HG02678 (cell line): ENCODE measurements around the gene COX19.
"Not testable (repeated sequence)": the region's sequence is repeated elsewhere in the genome, so short reads cannot be mapped to it uniquely, and the experiment has no call there.

Experiments used
- ATAC-seq: cut with Tn5 transposase; IDR thresholded peaks from one replicate; pipeline ENCODE4 v1.9.1; 2021; ENCODE audit warnings: mild to moderate bottlenecking, moderate library complexity; ENCODE audit not compliant: unreplicated experiment

COX19 gene

DNA sequence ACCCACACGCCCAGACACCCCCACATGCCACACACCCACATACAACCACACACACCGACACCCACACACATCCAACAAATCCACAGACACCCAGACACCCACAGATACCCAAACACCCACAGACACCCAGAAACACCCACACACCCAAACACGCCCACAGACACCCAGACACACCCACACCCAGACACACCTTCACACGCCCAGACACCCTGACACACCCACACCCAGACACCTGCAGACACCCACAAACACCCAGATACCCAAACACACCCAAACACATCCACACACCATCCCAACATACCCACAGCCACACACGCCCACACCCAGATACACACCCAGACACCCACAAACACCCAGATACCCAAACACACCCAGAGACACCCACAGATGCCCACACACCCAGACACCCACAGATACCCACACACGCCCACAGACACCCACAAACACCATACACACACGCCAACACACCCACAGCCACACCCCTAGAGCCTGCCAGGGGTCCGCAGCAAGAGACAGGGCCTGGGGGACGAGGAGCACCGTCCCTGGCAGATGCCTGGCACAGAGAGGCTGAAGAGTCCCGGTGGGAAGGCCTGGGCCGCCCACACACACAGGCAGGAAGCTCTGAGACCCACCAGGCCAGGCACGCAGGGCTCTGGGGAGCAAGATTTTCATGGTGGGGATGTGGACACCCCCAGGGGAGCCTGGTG is 36.1 kb upstream of the COX19 start:
- ATAC-seq = no peak

DNA sequence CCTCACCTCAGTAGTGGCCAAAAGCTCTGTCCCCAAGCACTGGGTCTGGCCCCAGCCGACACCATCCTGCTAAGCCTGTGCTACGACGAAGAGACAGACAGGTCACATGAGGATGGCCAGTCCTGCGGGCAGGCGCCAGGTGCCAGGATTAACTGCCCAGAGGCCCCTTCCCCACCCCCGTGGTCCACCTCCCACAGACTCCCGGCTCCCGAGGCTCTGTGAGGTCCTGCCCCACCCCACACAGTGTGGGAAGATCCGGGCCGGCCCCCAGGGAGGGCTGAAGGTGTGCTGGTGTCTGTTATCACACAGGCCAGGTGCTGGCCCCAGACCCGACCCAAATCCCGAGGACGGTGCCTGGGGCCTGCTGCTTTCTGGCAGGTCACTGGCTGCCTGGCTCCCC is 34.9 kb upstream of the COX19 start:
- no peak for ATAC-seq

DNA sequence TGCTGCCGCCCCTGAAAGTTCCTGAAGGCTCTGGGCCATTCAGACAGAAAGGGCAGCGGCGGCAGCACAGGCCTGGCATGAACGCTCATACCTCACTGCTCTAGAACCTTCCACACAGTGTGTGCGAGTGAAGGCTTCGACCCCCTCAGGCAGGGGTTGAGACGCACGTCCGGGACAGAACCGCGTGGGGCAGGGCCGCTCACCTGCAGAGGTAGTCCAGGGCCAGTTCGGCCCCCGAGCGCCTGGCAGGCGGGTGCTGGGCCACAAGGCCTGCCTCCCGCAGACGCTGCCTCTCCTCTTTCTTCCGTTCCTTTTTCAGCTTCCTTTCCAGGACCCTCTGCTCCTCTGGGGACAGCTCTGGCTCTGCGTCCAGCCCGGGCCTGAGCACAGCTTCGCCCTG is 34.4 kb upstream of the COX19 start:
- no peak for ATAC-seq

DNA sequence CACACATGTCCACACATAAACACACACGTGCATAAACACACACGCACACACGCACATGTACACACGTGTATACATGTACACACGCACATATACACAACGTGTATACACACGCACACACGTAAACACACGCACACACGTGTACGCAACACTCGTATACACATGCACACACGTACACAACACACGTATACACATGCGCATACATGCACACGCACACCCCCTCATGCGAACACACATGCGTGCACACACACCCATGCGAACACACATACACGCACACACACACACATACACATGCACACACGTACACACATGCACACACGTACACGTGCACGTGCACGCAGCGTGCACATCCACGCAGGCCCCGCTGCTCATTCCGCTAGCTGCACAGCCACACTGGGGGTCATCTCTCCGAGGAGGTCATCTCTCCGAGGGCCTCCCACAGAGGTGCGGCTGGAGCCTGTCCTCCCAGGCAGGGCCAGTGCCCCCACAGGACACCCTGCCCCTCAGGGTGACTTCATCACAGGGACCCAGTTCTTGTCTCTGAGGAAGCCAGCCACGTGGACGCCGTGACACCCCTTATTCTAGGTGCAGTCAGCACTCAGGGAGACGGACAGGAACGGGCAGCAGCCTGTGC is 33.5 kb upstream of the COX19 start:
- no peak for ATAC-seq

DNA sequence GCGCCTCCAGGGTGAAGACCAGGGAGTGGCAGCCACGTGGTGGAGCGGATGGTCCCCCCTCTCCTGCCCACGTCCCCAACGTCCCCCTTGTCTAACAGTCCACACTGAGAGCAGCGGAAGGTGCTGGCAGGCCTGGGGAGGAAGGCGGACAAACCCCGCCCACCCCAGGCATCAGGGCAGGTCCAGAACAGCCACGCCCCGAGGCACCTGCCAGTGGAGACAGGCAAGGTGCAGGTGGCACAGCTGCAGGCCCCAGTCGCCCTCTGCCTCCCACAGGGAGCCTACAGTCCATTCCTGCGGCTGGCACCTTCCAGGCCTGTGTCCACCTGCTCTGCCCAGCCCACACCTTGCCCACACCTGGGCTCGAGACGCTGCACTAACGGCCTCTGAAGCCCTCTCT is 32.6 kb upstream of the COX19 start:
- no peak for ATAC-seq

DNA sequence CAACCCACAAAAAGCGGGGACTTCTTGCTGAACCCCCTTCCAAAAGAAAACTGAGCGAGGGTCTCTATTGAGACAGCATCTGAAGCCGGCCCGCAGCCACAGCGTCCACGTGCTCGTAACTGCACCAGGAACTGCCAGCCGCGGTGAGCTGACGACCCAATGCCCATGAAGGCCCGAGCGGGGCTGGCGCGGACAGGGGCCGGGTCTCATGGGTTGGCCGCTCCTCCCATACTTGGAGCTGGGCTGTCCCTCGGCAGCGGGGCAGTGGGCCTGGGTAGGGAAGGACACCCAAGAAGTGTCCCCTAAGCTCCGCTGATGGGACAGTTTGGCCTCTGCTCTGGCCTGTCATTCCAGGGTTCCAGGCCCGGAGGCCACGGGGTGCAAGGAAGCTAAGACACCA is 30.0 kb upstream of the COX19 start:
- no peak for ATAC-seq

DNA sequence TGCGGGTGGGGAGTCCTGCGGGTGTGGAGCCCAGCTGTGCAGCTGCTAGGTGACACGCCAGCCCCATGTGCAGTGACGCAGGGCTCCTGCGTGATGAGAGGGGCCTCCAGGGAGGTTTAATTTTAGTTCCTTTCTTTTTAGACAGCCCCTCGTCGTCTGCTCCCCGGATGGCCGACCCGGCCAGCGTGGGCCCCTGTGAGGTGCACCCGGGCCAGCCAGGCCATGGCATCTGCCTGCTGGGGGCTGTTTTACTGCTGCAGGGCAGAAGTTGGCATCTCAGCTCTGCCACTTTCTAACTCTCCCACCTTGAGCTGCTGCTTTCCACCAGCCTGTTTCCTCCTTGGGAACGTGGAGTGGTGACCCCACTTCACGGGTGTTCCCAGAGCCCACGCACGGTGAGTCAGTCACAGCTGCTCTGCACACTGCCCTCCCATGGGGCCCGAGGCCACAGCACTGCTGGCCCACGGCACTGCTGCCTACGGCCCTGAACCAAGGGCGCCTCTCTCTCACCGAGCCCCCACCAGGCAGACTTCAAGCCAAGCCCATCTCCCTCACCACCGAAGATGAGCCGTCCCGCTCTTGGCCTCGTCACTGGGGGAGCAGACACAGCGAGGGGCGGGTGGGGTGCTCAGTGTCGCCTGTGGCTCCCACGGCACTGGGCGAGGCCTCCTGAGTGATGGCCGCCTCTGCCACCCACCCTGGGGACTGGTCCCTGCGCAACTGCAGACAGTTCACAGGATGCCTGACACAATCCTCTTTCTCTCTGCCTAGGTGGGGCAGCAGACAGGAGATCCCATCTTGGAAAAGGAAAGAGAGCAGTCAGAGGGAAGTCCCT is 28.9 kb upstream of the COX19 start:
- no peak for ATAC-seq

DNA sequence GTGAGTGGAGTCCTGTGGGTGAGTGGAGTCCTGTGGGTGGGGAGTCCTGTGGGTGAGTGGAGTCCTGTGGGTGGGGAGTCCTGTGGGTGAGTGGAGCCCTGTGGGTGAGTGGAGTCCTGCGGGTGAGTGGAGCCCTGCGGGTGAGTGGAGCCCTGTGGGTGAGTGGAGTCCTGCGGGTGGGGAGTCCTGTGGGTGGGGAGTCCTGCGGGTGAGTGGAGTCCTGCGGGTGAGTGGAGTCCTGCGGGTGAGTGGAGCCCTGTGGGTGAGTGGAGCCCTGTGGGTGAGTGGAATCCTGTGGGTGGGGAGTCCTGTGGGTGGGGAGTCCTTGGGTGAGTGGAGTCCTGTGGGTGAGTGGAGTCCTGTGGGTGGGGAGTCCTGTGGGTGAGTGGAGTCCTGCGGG is 27.1 kb upstream of the COX19 start:
- ATAC-seq = not testable (repeated sequence)

DNA sequence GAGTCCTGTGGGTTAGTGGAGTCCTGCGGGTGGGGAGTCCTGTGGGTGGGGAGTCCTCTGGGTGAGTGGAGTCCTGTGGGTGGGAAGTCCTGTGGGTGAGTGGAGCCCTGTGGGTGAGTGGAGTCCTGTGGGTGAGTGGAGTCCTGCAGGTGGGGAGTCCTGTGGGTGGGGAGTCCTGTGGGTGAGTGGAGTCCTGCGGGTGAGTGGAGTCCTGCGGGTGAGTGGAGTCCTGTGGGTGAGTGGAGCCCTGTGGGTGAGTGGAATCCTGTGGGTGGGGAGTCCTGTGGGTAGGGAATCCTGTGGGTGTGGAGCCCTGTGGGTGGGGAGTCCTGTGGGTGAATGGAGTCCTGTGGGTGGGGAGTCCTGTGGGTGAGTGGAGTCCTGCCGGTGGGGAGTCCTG is 26.7 kb upstream of the COX19 start:
- not testable (repeated sequence) for ATAC-seq

DNA sequence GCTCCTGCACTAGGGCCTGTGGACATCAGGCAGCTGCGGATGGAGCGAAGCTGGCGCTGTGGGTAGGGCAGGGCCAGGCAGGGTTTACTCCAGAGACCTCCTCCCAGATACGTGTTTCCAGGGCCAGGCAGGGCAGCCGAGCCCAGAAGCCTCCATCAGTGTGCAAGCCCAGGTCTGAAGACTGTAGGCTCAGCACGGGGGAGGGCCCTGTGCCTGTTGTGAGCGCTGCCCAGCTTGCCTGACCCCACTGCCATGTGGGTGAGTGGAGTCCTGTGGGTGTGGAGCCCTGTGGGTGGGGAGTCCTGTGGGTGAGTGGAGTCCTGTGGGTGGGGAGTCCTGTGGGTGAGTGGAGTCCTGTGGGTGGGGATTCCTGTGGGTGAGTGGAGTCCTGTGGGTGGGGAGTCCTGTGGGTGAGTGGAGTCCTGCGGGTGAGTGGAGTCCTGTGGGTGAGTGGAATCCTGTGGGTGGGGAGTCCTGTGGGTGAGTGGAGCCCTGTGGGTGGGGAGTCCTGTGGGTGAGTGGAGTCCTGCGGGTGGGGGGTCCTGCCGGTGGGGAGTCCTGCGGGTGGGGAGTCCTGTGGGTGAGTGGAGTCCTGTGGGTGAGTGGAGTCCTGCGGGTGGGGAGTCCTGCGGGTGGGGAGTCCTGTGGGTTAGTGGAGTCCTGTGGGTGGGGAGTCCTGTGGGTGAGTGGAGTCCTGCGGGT is 25.9 kb upstream of the COX19 start:
- ATAC-seq = not testable (repeated sequence)

DNA sequence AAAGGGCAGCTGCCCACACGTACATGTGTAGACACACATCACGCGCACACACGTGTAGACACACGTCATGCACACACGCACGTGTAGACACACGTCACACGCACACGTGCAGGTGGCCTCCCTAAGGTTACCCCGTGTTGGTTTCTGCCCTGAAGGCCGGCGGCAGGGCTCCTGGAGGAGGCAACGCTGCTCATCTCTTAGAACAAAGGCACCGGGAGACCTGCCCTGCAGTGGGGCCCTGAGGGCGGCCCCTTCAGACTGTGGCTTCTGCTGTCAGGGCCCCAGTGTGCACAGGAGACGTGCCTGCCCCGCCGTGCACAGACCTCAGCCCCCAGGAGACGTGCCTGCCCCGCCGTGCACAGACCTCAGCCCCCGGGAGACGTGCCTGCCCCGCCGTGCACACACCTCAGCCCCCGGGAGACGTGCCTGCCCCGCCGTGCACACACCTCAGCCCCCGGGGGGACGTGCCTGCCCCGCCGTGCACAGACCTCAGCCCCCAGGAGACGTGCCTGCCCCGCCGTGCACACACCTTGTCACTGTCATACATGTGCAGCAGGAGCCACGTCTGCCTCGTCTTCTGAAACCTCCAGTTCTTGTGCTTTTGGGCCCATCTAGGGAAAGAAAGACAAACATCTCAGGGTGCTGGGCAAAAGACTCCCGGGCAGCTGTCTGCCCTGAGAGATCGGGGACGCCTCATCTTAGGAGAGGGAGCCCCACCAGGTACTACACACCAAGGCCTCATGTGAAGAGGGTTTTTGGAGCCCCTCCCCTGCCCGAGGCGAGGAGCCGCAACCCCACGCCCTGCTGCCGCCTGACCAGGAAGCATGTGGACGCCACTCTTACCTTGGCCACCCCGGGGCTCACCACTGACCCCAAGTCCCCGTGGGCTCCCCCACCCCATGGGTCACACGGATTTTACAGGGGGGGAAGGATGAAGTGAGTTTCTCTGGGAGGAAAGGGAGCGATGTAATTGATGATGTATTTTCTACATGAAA is 24.9 kb upstream of the COX19 start:
- no peak for ATAC-seq

DNA sequence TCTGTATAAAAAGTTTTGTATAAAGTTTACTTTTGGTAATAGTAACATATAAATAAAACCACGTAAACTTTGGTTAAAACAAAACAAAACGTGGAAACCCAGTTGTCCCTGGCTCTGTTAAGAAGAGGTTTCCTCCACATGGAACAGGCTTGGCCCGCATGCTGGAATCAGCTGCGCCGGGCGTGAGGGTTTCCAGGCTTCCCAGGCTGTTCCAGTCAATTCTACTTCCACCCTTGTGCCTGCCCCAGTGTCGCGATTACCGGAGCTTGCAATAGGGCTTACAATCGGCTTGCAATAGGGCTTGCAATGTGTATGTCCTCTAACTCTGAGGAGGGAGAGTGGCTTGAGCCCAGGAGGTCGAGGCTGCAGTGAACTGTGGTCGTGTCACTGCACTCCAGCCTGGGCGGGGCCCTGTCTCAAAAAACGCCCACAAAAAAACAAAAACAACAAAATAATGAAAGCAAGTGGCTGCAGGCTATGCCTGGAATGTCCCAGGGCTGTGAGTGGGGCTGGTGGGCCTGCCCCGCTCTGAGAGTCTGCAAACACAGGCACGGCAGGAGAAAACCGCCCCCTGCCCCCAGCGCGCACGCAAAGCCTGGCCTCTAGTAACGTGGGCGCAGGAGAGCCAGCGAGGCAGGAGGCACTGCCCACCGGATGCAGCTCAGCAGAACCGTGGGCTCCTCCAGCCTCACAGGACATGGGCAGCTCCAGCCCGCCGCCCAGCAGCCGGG is 24.0 kb upstream of the COX19 start:
- ATAC-seq = no peak

DNA sequence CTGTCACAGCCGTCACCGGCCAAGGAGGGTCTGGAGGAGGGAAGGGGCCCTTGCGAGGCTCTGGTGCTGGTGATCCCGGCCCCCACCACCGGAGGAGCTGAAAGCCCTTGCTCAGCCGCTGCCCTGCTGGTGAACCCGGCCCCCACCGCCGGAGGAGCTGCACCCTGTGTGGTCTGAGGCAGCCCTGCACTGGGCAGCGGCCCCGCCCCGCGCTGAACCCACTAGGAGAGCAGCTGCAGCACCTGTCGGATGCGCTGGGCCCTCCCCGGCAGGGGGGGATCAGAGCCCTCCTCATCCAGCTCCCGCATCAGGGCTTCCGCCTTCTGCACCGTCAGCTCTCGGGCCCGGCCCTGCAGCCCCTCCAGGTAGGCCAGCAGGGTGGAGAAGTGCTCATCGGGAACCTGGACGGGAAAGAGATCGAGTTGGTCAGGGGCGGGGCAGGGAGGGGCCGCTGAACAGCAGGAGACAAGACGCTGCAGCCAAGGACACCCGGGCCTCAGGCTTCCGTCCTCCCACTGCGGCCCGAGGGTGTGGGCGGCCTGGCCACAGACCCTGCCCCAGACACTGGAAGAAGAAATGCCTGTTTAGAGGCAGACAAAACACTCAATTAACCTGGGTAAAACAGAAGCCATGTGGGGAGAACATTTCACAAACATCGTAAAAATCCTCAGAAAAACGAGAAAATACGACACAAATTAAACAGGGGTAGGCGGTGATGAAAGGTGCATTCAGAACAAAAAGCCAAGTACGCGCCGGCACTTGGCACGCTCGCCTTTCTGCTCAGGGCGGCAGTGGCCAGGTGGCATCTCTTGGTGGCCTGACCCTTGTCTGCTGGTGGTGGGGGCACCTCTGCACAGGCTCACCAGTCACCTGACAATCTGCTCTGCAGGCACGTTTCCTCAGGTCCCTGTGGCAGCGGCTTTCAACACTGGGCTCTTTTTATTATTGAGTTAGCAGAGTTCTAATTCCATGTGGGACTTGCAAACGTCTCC is 22.4 kb upstream of the COX19 start:
- no peak for ATAC-seq

DNA sequence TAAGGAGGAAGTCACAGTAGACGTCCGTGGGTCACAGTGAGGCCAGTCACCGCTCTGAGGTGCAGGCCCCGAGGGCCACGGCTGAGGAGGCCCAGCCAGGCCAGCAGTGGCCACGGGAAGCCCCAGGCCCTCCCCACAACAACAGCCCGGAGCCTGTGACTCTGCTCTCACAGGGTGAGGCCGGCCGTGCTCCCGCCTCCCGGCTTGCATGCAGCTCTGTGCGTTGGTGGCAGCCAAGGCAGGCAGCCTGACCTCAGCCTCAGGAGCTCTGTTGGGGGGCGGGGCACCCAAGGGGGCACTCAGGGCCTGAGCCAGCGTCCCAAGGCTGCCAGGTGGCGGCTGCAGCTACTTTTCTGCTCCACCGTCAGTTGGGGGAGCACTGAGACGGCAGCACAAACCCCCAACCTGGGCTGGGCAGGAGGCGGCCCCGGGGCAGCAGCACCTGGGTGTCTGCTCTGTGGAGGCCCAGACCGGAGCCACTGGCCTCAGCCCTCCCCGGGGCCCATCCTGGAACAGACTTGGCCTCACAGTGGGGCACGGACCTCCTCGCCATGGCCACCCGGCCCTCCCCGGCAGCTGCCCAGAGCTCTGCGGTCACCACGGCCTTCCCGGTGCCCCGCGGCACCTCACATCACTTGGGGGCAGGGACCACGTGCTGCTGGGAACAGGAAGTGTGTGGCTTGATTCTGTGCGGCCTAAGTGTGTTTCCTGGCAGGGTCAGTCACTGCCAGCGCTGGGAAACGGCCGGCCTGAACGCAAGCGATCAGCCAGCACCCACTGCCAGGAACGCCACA is 20.9 kb upstream of the COX19 start:
- ATAC-seq = no peak

DNA sequence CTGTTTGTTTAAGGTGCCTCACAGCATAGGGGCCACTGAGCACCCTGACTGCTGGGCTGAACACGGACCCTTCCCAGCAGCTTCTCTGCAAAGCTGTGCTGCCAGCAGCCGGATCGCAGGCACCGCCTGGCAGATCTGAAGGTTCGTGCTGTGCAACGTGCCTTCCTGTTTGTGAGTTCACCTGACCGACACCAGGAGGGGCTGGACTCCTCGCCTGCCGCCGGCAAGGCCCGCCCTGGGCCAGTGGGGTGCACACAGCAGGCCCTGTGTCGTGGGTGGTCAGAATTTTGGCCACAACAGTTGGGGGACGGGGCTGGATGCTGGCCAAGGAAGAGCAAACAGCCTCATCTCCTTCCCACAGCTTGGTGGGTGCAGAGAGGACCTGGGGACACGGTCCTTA is 20.2 kb upstream of the COX19 start:
- no peak for ATAC-seq

DNA sequence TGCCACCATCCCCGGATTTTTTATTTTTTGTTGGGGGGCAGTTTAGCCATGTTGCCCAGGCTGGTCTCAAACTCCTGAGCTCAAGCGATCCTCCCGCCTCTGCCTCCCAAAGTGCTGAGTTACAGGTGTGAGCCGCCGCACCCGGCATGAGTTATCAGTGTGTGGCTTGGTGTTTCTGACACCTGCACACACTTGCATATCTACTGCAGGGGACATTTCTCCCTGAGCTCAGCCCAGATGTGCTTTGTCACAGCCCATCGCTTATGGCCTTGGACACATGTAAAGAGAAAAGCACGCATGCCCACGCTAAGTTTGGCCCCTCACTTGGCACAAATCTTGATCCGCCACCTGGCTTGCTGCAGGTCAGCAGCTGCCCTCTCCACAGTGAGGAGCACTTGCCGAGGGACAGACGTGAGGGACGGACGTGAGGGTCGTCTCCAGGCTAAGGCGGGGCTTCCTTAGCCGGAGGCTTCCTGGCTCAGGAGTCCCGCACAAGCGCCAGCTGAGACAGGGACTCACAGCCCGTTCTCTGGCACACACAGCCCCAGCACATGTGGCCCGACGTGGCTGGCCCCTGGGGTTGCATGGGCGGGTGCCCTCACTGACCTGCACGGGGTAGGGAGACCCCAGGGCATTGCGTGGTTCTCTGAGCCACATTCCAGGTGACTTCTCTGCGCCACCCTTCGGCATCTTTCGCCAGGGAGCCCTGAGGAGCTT is 19.4 kb upstream of the COX19 start:
- no peak for ATAC-seq
